Bronchial epithelial cell (primary cell): Measurements from ENCODE around the gene VGLL4. TPM values are rescaled to one million over a fixed set of nuclear protein-coding genes. Genes with fewer than 3 reads are reported as not detected.

Experiments used
- DNase-seq: peaks from one replicate; pipeline ENCODE4 v3.0.0-alpha.2; 2010; ENCODE audit warnings: low read depth
- FAIRE-seq: peaks from 2 replicates; lab custom pipeline; 2011; peaks lifted over from hg19 to GRCh38; lab: Jason Lieb, UNC
- H3K27me3 ChIP-seq: 2 replicates; pipeline ENCODE4 v1.5.1; 2011; ENCODE audit warnings: low read length; ENCODE audit not compliant: control insufficient read depth, insufficient read depth
- H3K36me3 ChIP-seq: 2 replicates; pipeline ENCODE4 v1.5.1; 2011; ENCODE audit warnings: low read length; ENCODE audit not compliant: control insufficient read depth, insufficient read depth
- H3K4me3 ChIP-seq: 2 replicates; pipeline ENCODE4 v1.5.1; 2011; ENCODE audit warnings: mild to moderate bottlenecking, low read depth, low read length, control low read depth
- total RNA-seq: library from RNA; depleted of rRNA; stranded (reverse); fragments of >200 nt; gene quantifications from 2 replicates; pipeline ENCODE4 v1.2.1, GENCODE V29; 2014
- TF ChIP-seq, protein P1 (sequence below): IDR thresholded peaks from 2 replicates; pipeline ENCODE4 v1.5.1; 2011; ENCODE audit warnings: mild to moderate bottlenecking, moderate library complexity, low read length, control low read depth, inconsistent platforms; ENCODE audit not compliant: insufficient read depth, severe bottlenecking

VGLL4 gene
- total RNA-seq, 1 donor from 2014 or later = 32.6 TPM

DNA sequence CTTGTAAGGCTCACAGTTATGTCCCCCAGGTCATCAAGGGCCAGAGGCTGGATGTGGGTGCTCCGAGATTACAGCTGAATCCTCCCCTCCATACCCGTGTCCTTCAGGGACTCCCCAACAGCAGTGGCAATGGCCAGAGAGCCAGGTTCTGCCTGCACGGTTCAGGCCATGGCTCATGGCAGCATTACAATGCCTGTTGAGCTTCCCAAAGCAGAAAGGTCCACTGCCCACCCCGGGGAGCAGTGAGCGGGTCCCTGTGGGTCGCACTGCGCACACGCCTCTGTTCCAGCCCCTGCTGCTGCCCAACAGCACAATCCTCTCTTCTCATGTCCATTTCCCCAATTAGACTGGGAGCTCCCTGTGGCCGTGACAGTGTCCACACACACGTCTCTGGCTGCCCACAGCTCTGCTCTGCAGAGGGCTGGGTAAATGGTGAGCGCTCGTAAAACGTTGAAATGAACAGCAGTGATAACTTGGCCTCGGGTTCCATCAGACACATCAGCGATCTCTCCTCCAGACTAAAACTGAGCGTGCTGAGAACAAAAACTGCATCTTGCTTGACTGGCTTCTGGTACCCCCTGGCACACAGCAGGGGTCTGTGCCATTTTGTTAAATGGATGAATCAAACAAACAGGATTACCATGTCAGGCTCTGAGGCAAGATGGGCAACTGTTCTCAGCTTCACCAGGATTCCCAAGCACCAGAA, 80.4 kb downstream of the VGLL4 start:
- DNase-seq (no peak), FAIRE-seq (no peak)
- Histone ChIP-seq H3K4me3 (no peak overlapping the region), H3K36me3 (peaks cover 31% of the 10 kb centered on the region), H3K27me3 (no peaks in the 10 kb centered on the region)
- TF ChIP-seq, protein P1, sequence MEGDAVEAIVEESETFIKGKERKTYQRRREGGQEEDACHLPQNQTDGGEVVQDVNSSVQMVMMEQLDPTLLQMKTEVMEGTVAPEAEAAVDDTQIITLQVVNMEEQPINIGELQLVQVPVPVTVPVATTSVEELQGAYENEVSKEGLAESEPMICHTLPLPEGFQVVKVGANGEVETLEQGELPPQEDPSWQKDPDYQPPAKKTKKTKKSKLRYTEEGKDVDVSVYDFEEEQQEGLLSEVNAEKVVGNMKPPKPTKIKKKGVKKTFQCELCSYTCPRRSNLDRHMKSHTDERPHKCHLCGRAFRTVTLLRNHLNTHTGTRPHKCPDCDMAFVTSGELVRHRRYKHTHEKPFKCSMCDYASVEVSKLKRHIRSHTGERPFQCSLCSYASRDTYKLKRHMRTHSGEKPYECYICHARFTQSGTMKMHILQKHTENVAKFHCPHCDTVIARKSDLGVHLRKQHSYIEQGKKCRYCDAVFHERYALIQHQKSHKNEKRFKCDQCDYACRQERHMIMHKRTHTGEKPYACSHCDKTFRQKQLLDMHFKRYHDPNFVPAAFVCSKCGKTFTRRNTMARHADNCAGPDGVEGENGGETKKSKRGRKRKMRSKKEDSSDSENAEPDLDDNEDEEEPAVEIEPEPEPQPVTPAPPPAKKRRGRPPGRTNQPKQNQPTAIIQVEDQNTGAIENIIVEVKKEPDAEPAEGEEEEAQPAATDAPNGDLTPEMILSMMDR = no peak

DNA sequence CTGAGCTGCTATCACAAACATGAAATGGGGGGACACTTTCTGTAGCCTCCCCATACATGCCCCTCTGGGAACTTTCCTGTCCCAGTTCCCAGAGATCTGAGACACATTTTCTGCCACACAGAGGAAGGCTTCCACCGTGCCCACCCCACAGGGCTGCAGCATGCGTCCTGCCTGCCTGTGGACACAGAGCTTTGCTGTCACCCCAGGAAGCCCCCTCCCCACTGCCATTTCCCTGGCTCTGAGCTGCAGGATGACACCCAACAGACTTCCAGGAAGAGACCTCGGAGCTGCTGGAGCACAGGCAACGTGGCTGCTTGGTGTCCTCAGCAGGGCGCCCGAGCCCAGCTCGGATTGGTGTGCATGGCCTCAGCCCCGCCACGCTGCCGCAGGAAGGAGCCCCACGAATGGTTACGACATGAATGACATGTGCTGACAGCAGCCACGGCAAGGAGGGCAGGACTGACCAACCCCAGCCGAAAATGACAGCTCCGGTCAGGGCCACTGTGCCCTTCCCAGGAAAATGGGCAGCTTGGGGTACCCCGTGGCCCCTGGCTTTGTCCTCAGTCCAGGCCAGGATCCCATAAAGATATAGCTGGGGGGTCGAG, 81.3 kb downstream of the VGLL4 start:
- FAIRE-seq (no peak), DNase-seq (no peak)
- H3K36me3 ChIP-seq = peaks cover 32% of the 10 kb centered on the region
- TF ChIP-seq, protein P1 = no peak
- no peak overlapping the region for H3K4me3 ChIP-seq
- no peaks in the 10 kb centered on the region for H3K27me3 ChIP-seq

DNA sequence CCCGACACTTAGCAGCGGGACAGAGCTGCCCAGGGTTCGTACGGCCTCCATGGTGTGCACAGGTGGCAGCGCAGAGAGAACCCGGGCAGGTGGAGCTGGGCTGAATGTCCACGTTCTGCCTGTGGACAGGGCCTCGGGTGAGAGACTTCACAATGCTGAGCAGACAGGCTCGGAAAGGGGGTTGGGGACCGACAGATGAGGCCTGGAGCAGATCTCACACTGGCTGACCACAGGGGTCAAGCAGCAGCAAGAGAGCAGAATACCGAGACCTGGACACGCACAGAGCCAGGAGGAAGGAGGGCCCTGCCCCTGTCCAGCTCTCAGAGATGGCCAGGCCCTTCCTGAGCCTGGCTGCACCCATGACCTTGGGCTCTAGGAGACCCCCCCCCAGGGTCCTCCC, 83.0 kb downstream of the VGLL4 start:
- peaks cover 36% of the 10 kb centered on the region for H3K36me3 ChIP-seq
- H3K4me3 ChIP-seq = no peak overlapping the region
- FAIRE-seq = no peak
- H3K27me3 ChIP-seq = no peaks in the 10 kb centered on the region
- DNase-seq = no peak
- TF ChIP-seq, protein P1 = no peak

DNA sequence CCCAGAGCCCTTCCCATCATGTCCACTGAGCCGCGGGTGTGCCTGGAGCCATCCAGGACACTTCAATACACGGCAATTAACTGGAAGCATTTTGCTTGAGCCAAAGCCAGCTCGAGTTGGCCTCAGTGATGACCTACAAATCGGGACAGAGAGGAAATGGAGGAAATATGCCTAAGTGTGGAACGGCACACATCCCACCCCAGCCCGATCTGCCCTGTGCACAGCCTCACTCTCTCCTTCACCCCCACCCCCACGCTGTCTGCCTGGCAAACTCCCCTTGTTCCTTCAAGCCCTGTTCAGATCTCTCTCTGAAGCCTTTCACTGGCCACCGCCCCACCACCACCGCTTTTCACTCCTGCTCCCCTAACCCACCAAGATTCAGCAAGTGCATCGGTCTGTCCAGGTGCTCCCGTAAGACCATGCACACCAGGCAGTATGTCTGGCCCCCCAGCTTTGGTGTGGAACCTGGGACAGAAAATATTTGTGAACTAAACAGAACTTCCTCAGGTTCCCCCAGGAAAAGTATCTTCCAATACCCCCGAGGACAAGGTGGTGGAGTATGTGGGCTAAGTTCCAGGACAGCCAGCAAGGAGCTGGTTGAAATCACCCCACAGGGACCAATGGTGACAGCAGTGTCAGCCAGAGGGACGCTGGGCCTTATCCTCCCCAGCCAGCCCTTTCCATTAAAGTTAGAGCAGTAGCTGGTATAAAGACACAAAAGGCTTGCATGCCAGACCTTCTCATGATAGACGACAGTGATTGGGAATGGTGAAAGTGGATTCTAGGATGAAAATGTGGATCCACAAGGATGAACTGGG, 83.7 kb downstream of the VGLL4 start:
- TF ChIP-seq, protein P1 = no peak
- DNase-seq (no peak), FAIRE-seq (no peak)
- Histone ChIP-seq H3K4me3 (no peak overlapping the region), H3K36me3 (peaks cover 36% of the 10 kb centered on the region), H3K27me3 (no peaks in the 10 kb centered on the region)

DNA sequence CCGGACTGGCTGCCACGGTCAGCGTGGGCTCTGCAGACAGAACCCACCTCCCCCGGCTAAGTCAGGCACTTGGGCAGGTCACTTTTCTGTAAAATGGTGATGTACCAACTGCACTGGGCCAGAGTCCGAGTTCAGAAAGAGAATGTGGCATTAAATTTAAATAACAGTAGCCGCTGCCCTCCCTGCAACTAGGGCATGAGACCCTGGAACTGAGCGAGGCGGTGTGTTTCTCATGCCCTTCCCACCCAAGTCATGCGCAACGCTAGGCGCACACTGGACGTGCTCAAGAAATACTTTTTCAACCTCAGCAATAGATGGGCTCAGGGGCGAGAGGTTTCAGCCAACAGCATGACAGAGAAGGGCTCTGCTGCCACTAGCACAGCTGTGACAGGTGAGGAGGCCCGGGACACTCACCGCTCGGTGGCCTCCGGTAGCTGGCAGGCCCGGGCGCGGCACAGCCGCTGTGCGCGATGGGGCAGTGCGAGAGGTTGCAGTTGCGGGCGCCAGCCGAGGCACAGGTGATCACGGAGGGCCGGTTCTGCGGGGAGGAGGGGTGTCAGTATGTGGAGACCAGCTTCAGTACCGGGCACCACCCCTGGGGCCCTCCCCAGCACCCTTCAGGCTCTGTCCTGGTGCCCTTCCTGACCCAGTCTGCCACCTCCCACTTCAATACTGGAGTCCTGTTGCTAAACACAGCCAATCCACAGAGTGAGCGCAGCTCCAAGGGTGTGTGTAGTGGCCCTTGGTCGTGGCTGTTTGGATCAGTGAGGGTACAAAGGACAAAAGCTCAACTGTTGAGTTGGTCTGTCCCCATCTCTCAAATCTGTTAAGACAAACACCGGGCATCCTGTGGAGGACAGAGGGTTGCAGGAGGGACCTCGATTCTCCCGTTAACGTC, 84.5 kb downstream of the VGLL4 start:
- FAIRE-seq (peak; percentile 93), DNase-seq (no peak)
- H3K27me3 ChIP-seq = no peaks in the 10 kb centered on the region
- H3K4me3 ChIP-seq = no peak overlapping the region
- H3K36me3 ChIP-seq = peaks cover 36% of the 10 kb centered on the region
- TF ChIP-seq, protein P1 = no peak
